ENCODE data around the gene CABLES2. TPM values are rescaled to one million over a fixed set of nuclear protein-coding genes. Genes with fewer than 3 reads are reported as not detected.
A peak's percentile ranks its signal among the peaks of the same experiment; 100 is the strongest.

CABLES2 gene
- total RNA-seq, 1 donor from 2014 or later: 8.1 TPM

GRCh38 chr20:62436692-62437091, 29.6 kb upstream of the CABLES2 start:
- Histone ChIP-seq H3K79me2 (ENCODE audit: low read depth) (no peaks in the 10 kb centered on the region), H3K27ac (no peak overlapping the region), H4K20me1 (ENCODE audit: low read depth) (no peaks in the 10 kb centered on the region), H3K9me3 (ENCODE audit: low read depth) (no peaks in the 10 kb centered on the region), H2AFZ (replicated peaks) (no peak overlapping the region), H3K4me1 (no peaks in the 10 kb centered on the region), H3K27me3 (peaks cover 2% of the 10 kb centered on the region), H3K4me2 (no peak overlapping the region), H3K4me3 (no peak overlapping the region), H3K36me3 (no peaks in the 10 kb centered on the region), H3F3A (ENCODE audit: low read depth) (no peaks in the 10 kb centered on the region), H3K9ac (no peak overlapping the region)
- Mint-ChIP-seq H3K27ac (no peak overlapping the region), H3K4me1 (no peaks in the 10 kb centered on the region), H3K4me3 (no peak overlapping the region), H3K9me3 (peaks cover 2% of the 10 kb centered on the region), H3K27me3 (ENCODE audit: insufficient read depth, low read depth) (peaks cover 21% of the 10 kb centered on the region), H3K36me3 (no peaks in the 10 kb centered on the region)
- TF ChIP-seq CTCF (IDR thresholded peaks at IDR 0.05) (no peak), EZH2 (IDR thresholded peaks at IDR 0.05) (no peak), EZH2phosphoT487 (IDR thresholded peaks at IDR 0.05) (no peak)
- no peak for DNase-seq (ENCODE audit: low spot score)

- TF ChIP-seq CTCF (IDR thresholded peaks at IDR 0.05) (no peak), EZH2phosphoT487 (IDR thresholded peaks at IDR 0.05) (no peak), EZH2 (IDR thresholded peaks at IDR 0.05) (no peak)
Measured at GRCh38 chr20:62433658-62434497, 26.8 kb upstream of the CABLES2 start.

GRCh38 chr20:62430866-62431447, 23.9 kb upstream of the CABLES2 start:
- Histone ChIP-seq H4K20me1 (ENCODE audit: low read depth) (no peaks in the 10 kb centered on the region), H3K9me3 (ENCODE audit: low read depth) (no peaks in the 10 kb centered on the region), H3F3A (ENCODE audit: low read depth) (no peaks in the 10 kb centered on the region), H2AFZ (replicated peaks) (no peak overlapping the region), H3K4me3 (no peak overlapping the region), H3K9ac (no peak overlapping the region), H3K36me3 (no peaks in the 10 kb centered on the region), H3K79me2 (ENCODE audit: low read depth) (no peaks in the 10 kb centered on the region), H3K4me2 (no peak overlapping the region), H3K4me1 (peaks cover 14% of the 10 kb centered on the region), H3K27ac (no peak overlapping the region), H3K27me3 (peaks cover 11% of the 10 kb centered on the region)
- peaks cover 25% of the 10 kb centered on the region for H3K27me3 Mint-ChIP-seq (ENCODE audit: insufficient read depth, low read depth)
- H3K27ac Mint-ChIP-seq: no peak overlapping the region
- DNase-seq (ENCODE audit: low spot score): no peak
- H3K4me1 Mint-ChIP-seq: peaks cover 11% of the 10 kb centered on the region
- TF ChIP-seq EZH2phosphoT487 (IDR thresholded peaks at IDR 0.05) (no peak), EZH2 (IDR thresholded peaks at IDR 0.05) (no peak)
- H3K9me3 Mint-ChIP-seq: no peaks in the 10 kb centered on the region
- no peaks in the 10 kb centered on the region for H3K36me3 Mint-ChIP-seq
- H3K4me3 Mint-ChIP-seq: peak overlapping the region; percentile 34

More at GRCh38 chr20:62433658-62434497, 26.8 kb upstream of the CABLES2 start:
- Histone ChIP-seq H2AFZ (replicated peaks) (no peak overlapping the region), H3K27me3 (peaks cover 11% of the 10 kb centered on the region), H3K4me1 (no peaks in the 10 kb centered on the region), H3K36me3 (no peaks in the 10 kb centered on the region), H3K4me3 (no peak overlapping the region), H4K20me1 (ENCODE audit: low read depth) (no peaks in the 10 kb centered on the region), H3K9me3 (ENCODE audit: low read depth) (no peaks in the 10 kb centered on the region), H3F3A (ENCODE audit: low read depth) (no peaks in the 10 kb centered on the region), H3K79me2 (ENCODE audit: low read depth) (no peaks in the 10 kb centered on the region), H3K27ac (no peak overlapping the region), H3K4me2 (no peak overlapping the region), H3K9ac (no peak overlapping the region)
- DNase-seq (ENCODE audit: low spot score): no peak
- Mint-ChIP-seq H3K27ac (no peak overlapping the region), H3K36me3 (no peaks in the 10 kb centered on the region), H3K9me3 (peaks cover 2% of the 10 kb centered on the region), H3K4me1 (peaks cover 5% of the 10 kb centered on the region), H3K27me3 (ENCODE audit: insufficient read depth, low read depth) (peaks cover 20% of the 10 kb centered on the region), H3K4me3 (no peak overlapping the region)
